H9 (cell line): Measurements from ENCODE around the gene CNOT6. TPM values are rescaled to one million over a fixed set of nuclear protein-coding genes. Genes with fewer than 3 reads are reported as not detected.

ENCODE experiments used
- DNase-seq: peaks from one replicate; pipeline ENCODE4 v3.0.0-alpha.2; 2017
- H2AFZ ChIP-seq: one replicate; pipeline ENCODE4 v1.6.1; 2013; ENCODE audit warnings: mild to moderate bottlenecking, low read length, control low read depth, moderate library complexity
- H2AK5ac ChIP-seq: 2 replicates; pipeline ENCODE4 v1.6.1; 2013; ENCODE audit warnings: low read length, control low read depth, mixed read lengths; ENCODE audit not compliant: insufficient read length
- H2BK120ac ChIP-seq: one replicate; pipeline ENCODE4 v1.6.1; 2013; ENCODE audit warnings: low read depth, mild to moderate bottlenecking, low read length, control low read depth, inconsistent platforms; ENCODE audit not compliant: poor library complexity, severe bottlenecking
- H2BK12ac ChIP-seq: 2 replicates; pipeline ENCODE4 v1.6.1; 2013; ENCODE audit warnings: low read length, control low read depth, mixed read lengths, low read depth; ENCODE audit not compliant: insufficient read length
- H2BK15ac ChIP-seq: 2 replicates; pipeline ENCODE4 v1.6.1; 2013; ENCODE audit warnings: low read depth, low read length, control low read depth
- H2BK20ac ChIP-seq: one replicate; pipeline ENCODE4 v1.6.1; 2013; ENCODE audit warnings: low read depth, mild to moderate bottlenecking, low read length, control low read depth, inconsistent platforms; ENCODE audit not compliant: poor library complexity, severe bottlenecking
- H2BK5ac ChIP-seq: 2 replicates; pipeline ENCODE4 v1.6.1; 2013; ENCODE audit warnings: low read length, control low read depth, mixed read lengths; ENCODE audit not compliant: insufficient read length
- H3K14ac ChIP-seq: 2 replicates; pipeline ENCODE4 v1.6.1; 2013; ENCODE audit warnings: low read length, control low read depth; ENCODE audit not compliant: insufficient read depth
- H3K18ac ChIP-seq: 2 replicates; pipeline ENCODE4 v1.6.1; 2013; ENCODE audit warnings: low read depth, mild to moderate bottlenecking, mixed read lengths, low read length, control low read depth; ENCODE audit not compliant: insufficient read length
- H3K23ac ChIP-seq: 2 replicates; pipeline ENCODE4 v1.6.1; 2013; ENCODE audit warnings: low read length, control low read depth, mixed read lengths, low read depth; ENCODE audit not compliant: insufficient read length
- H3K23me2 ChIP-seq: 2 replicates; pipeline ENCODE4 v1.6.1; 2013; ENCODE audit warnings: low read depth, mild to moderate bottlenecking, mixed read lengths, low read length, control low read depth; ENCODE audit not compliant: insufficient read length, poor library complexity, severe bottlenecking
- H3K27ac ChIP-seq: 2 replicates; pipeline ENCODE4 v1.5.1; 2013; ENCODE audit warnings: low read length, control low read depth, mixed read lengths, low read depth; ENCODE audit not compliant: insufficient read length
- H3K27me3 ChIP-seq: 2 replicates; pipeline ENCODE4 v1.6.1; 2013; ENCODE audit warnings: low read length, control low read depth, inconsistent platforms; ENCODE audit not compliant: insufficient read depth
- H3K4ac ChIP-seq: 2 replicates; pipeline ENCODE4 v1.6.1; 2013; ENCODE audit warnings: low read depth, mild to moderate bottlenecking, control low read depth, inconsistent platforms, low read length, moderate library complexity
- H3K4me1 ChIP-seq: 2 replicates; pipeline ENCODE4 v1.6.1; 2013; ENCODE audit warnings: low read length, control low read depth, inconsistent platforms; ENCODE audit not compliant: insufficient read depth
- H3K4me2 ChIP-seq: 2 replicates; pipeline ENCODE4 v1.6.1; 2013; ENCODE audit warnings: low read length, control low read depth, mixed read lengths; ENCODE audit not compliant: insufficient read length, insufficient read depth
- H3K56ac ChIP-seq: 2 replicates; pipeline ENCODE4 v1.6.1; 2013; ENCODE audit warnings: low read depth, mild to moderate bottlenecking, mixed read lengths, low read length, control low read depth; ENCODE audit not compliant: insufficient read length
- H3K79me1 ChIP-seq: 2 replicates; pipeline ENCODE4 v1.6.1; 2013; ENCODE audit warnings: low read depth, mild to moderate bottlenecking, moderate library complexity, low read length, control low read depth, inconsistent platforms; ENCODE audit not compliant: insufficient read depth, poor library complexity, severe bottlenecking
- H3K79me2 ChIP-seq: 2 replicates; pipeline ENCODE4 v1.6.1; 2013; ENCODE audit warnings: low read length, control low read depth, inconsistent platforms; ENCODE audit not compliant: insufficient read depth
- H3K9ac ChIP-seq: 2 replicates; pipeline ENCODE4 v1.6.1; 2013; ENCODE audit warnings: low read length, control low read depth, mixed read lengths; ENCODE audit not compliant: insufficient read length; ENCODE audit errors: extremely low read depth
- H3K9me3 ChIP-seq: one replicate; pipeline ENCODE4 v1.6.1; 2013; ENCODE audit warnings: low read depth, low read length, inconsistent platforms; ENCODE audit not compliant: control insufficient read depth
- H3T11ph ChIP-seq: one replicate; pipeline ENCODE4 v1.6.1; 2013; ENCODE audit warnings: mild to moderate bottlenecking, low read length, control low read depth, inconsistent platforms
- H4K20me1 ChIP-seq: one replicate; pipeline ENCODE4 v1.6.1; 2013; ENCODE audit not compliant: control insufficient read depth, insufficient read length, insufficient read depth
- H4K5ac ChIP-seq: 2 replicates; pipeline ENCODE4 v1.6.1; 2013; ENCODE audit warnings: low read depth, mild to moderate bottlenecking, mixed read lengths, low read length, control low read depth; ENCODE audit not compliant: insufficient read length
- H4K8ac ChIP-seq: replicated peaks from 2 replicates; pipeline ENCODE4 v1.6.1; 2013; ENCODE audit warnings: low read length, control low read depth, mixed read lengths, low read depth; ENCODE audit not compliant: insufficient read length
- H4K91ac ChIP-seq: 2 replicates; pipeline ENCODE4 v1.6.1; 2013; ENCODE audit warnings: low read depth, mild to moderate bottlenecking, moderate library complexity, mixed read lengths, low read length, control low read depth; ENCODE audit not compliant: insufficient read length
- H3K27ac Mint-ChIP-seq, 3 experiments: 2 replicates in 2 of 3; 3 replicates in 1 of 3; pipeline ENCODE4 v1.8.0; 2020 to 2021; ENCODE audit warnings: mixed read lengths in 3 of 3, mild to moderate bottlenecking in 1 of 3, moderate library complexity in 1 of 3
- H3K27me3 Mint-ChIP-seq: 2 replicates; pipeline ENCODE4 v1.8.0; 2021; ENCODE audit warnings: low read depth, mild to moderate bottlenecking, moderate library complexity, mixed read lengths
- H3K36me3 Mint-ChIP-seq, 3 experiments: 2 replicates in 2 of 3; 3 replicates in 1 of 3; pipeline ENCODE4 v1.8.0; 2020 to 2021; ENCODE audit warnings: low read depth in 3 of 3, mixed read lengths in 3 of 3; ENCODE audit not compliant: insufficient read depth in 1 of 3
- H3K4me1 Mint-ChIP-seq, 2 experiments: 2 replicates each; pipeline ENCODE4 v1.8.0; 2020; ENCODE audit warnings: mixed read lengths in 2 of 2
- H3K4me3 Mint-ChIP-seq, 2 experiments: 2 replicates in 1 of 2; 3 replicates in 1 of 2; pipeline ENCODE4 v1.8.0; 2020 to 2021; ENCODE audit warnings: mild to moderate bottlenecking in 2 of 2, mixed read lengths in 2 of 2, moderate library complexity in 1 of 2
- H3K9me3 Mint-ChIP-seq, 2 experiments: 2 replicates in 1 of 2; 3 replicates in 1 of 2; pipeline ENCODE4 v1.8.0; 2020; ENCODE audit warnings: mild to moderate bottlenecking in 2 of 2, mixed read lengths in 2 of 2, moderate library complexity in 1 of 2
- CTCF ChIP-seq: fragments of 200-600 bp; sonication (generic); conservative IDR thresholded peaks from 3 replicates; pipeline ENCODE4 v1.8.0; 2021; ENCODE audit warnings: antibody characterized with exemption, mild to moderate bottlenecking
- WGBS: extraction: QIAGEN DNeasy Blood & Tissue Kit; methylation state at CpG from one replicate; pipeline ENCODE4 v1.1.7; 2013; ENCODE audit warnings: missing lambda C conversion rate, low lambda C conversion rate, mixed read lengths; ENCODE audit not compliant: insufficient read length; ENCODE audit errors: extremely low coverage; 5-methylcytosine and 5-hydroxymethylcytosine counted together
- total RNA-seq: library from RNA; stranded (reverse); gene quantifications from 2 replicates; pipeline ENCODE4 v1.2.1, GENCODE V29; 2021

CNOT6 gene
- total RNA-seq, 1 experiment from 2014 or later = 45.0 TPM

GRCh38 chr5:180621311-180621710 lies 127.1 kb downstream of the CNOT6 start:
- TF ChIP-seq CTCF = no peak

More at GRCh38 chr5:180621311-180621710, 127.1 kb downstream of the CNOT6 start:
- H3K9me3 Mint-ChIP-seq = no peaks in the 10 kb centered on the region
- no peak for DNase-seq
- Histone ChIP-seq H4K8ac (no peak overlapping the region), H3K9ac (no peak overlapping the region), H3K9me3 (no peaks in the 10 kb centered on the region), H2BK20ac (no peak overlapping the region), H3K4ac (no peak overlapping the region), H4K5ac (no peak overlapping the region), H3K4me1 (no peaks in the 10 kb centered on the region), H4K91ac (no peak overlapping the region), H2BK12ac (no peak overlapping the region), H2BK15ac (no peak overlapping the region), H2BK5ac (no peak overlapping the region), H3K56ac (no peak overlapping the region), H2AK5ac (no peak overlapping the region), H3K79me2 (no peaks in the 10 kb centered on the region), H3K4me2 (no peak overlapping the region), H3K18ac (no peak overlapping the region), H2AFZ (no peak overlapping the region), H4K20me1 (no peaks in the 10 kb centered on the region), H3T11ph (no peak overlapping the region), H3K14ac (no peak overlapping the region), H3K23me2 (peaks cover 4% of the 10 kb centered on the region), H3K27me3 (peaks cover 3% of the 10 kb centered on the region; the same call in 1 of the 2 replicates), H3K27ac (no peak overlapping the region), H3K23ac (no peak overlapping the region), H3K79me1 (no peaks in the 10 kb centered on the region), H2BK120ac (no peak overlapping the region)
- H3K27me3 Mint-ChIP-seq = peaks cover 15% of the 10 kb centered on the region
- peaks cover 6 to 8% of the 10 kb centered on the region in 2 experiments; a peak in 3 of 4 replicates for H3K4me1 Mint-ChIP-seq
- peaks cover 0 to 3% (median 0%) of the 10 kb centered on the region in 3 experiments; a peak in 2 of 7 replicates for H3K36me3 Mint-ChIP-seq
- WGBS = no CpG with 5 or more reads among the region's 32 CpGs
- 0 out of 7 replicates have a peak overlapping the region, but pooled peaks of 1 of the 3 experiments have one; percentile 62 for H3K27ac Mint-ChIP-seq
- no peak overlapping the region for H3K4me3 Mint-ChIP-seq
